A172 (cell line): ENCODE data around the gene PRRT1. TPM values are rescaled to one million over a fixed set of nuclear protein-coding genes. Genes with fewer than 3 reads are reported as not detected.
A peak's percentile ranks its signal among the peaks of the same experiment; 100 is the strongest.

Source experiments
- DNase-seq: peaks from one replicate; pipeline ENCODE4 v3.0.0-alpha.2; 2015; ENCODE audit warnings: low spot score
- total RNA-seq: library from RNA; depleted of rRNA; stranded (reverse); fragments of >200 nt; shearing (Covaris generic); gene quantifications from 2 replicates; pipeline ENCODE4 v1.2.3, GENCODE V29; 2014

Gene PRRT1
- total RNA-seq, 1 experiment from 2014 or later, result not detected

- peak; percentile 94 for DNase-seq
Measured at GRCh38 chr6:32175711-32176475, 24.2 kb upstream of the PRRT1 start, which contains the start of gene AGPAT1. Gene AGPAT1, minus strand, starts transcription at chr6:32176084. Its CDS starts 4,588 bp downstream, at chr6:32171496.

GRCh38 chr6:32175322-32175710, 23.6 kb upstream of the PRRT1 start:
- no peak for DNase-seq

- no peak for DNase-seq
Measured at GRCh38 chr6:32174416-32174815, 22.7 kb upstream of the PRRT1 start.

GRCh38 chr6:32173051-32173727, 21.4 kb upstream of the PRRT1 start:
- no peak for DNase-seq

- no peak for DNase-seq
Measured at GRCh38 chr6:32171234-32171633, 19.5 kb upstream of the PRRT1 start.

GRCh38 chr6:32170294-32170693, 18.6 kb upstream of the PRRT1 start:
- no peak for DNase-seq

GRCh38 chr6:32168807-32169591, 17.3 kb upstream of the PRRT1 start:
- no peak for DNase-seq

GRCh38 chr6:32168350-32168749, 16.6 kb upstream of the PRRT1 start:
- no peak for DNase-seq

- DNase-seq, result no peak
Measured at GRCh38 chr6:32167761-32168262, 16.1 kb upstream of the PRRT1 start.

- DNase-seq, result no peak
Measured at GRCh38 chr6:32167154-32167760, 15.5 kb upstream of the PRRT1 start.

- DNase-seq, result no peak
Measured at GRCh38 chr6:32166411-32167061, 14.8 kb upstream of the PRRT1 start.

GRCh38 chr6:32164295-32164694, 12.6 kb upstream of the PRRT1 start, which contains the start of gene EGFL8:
Gene EGFL8, plus strand, starts transcription at chr6:32164595. Its CDS starts 1,571 bp downstream, at chr6:32166166.
- DNase-seq, result no peak

GRCh38 chr6:32163559-32164258, 12.0 kb upstream of the PRRT1 start:
- DNase-seq, result no peak

GRCh38 chr6:32158052-32158451, 6.3 kb upstream of the PRRT1 start:
- DNase-seq, result no peak

GRCh38 chr6:32156891-32157290, 5.2 kb upstream of the PRRT1 start:
- DNase-seq, result no peak

- DNase-seq, result peak; percentile 58
Measured at GRCh38 chr6:32154514-32155161, 2.9 kb upstream of the PRRT1 start.

- DNase-seq, result peak; percentile 69
Measured at GRCh38 chr6:32153564-32154513, 2.1 kb upstream of the PRRT1 start, which contains the start of gene PPT2. Gene PPT2, plus strand, starts transcription at chr6:32154141. Its CDS starts 454 bp downstream, at chr6:32154595.

GRCh38 chr6:32152769-32153563, 1.2 kb upstream of the PRRT1 start:
- DNase-seq, result no peak
